K562 (cell line): ENCODE data around the gene ADCY9. TPM values are rescaled to one million over a fixed set of nuclear protein-coding genes. Genes with fewer than 3 reads are reported as not detected.

Experiments
- ATAC-seq: fragments of 200-7000 bp; cut with Tn5 transposase; 3 replicates; pipeline ENCODE4 v1.9.1; 2020; ENCODE audit warnings: moderate library complexity
- BruUV-seq: library from RNA; stranded (reverse); fragments of 400-500 nt; replicated peaks from 2 replicates; lab custom pipeline; 2021; lab: Mats Ljungman, UMichigan
- CTCF ChIA-PET: fragments of 300-600 bp; formaldehyde crosslinking; extraction: SDS; loops from one replicate; lab custom pipeline; 2021; ENCODE audit warnings: low intra/inter-chr PET ratio; lab: Yijun Ruan, JAX
- POLR2A ChIA-PET: fragments of 300-600, 350-650 bp; sonication (Branson Sonifier 250); formaldehyde crosslinking; extraction: SDS; loops from one replicate; lab custom pipeline; 2021; ENCODE audit warnings: antibody characterized with exemption, inconsistent platforms; lab: Yijun Ruan, JAX
- DNase-seq, 4 experiments: peaks; one replicate each; pipeline versions ENCODE4 v3.0.0 to v3.0.0-alpha.2; 2011 to 2018; ENCODE audit warnings: low spot score in 3 of 4, mixed read lengths in 3 of 4; ENCODE audit errors: extremely low read depth in 1 of 4
- FAIRE-seq: peaks from 2 replicates; lab custom pipeline; 2011; peaks lifted over from hg19 to GRCh38; lab: Jason Lieb, UNC
- H2AFZ ChIP-seq: 2 replicates; pipeline ENCODE4 v1.6.0; 2011; ENCODE audit warnings: low read depth, low read length, control low read depth, inconsistent platforms
- H3K27ac ChIP-seq: fragments of 200-600 bp; 3 replicates; pipeline ENCODE4 v1.8.0; 2011; ENCODE audit warnings: low read depth, mild to moderate bottlenecking, control low read depth, inconsistent platforms, low read length, moderate library complexity, mixed read lengths; ENCODE audit errors: extremely low read depth
- H3K27me3 ChIP-seq, 2 experiments: fragments of 300-600 bp in 1 of 2; 2 replicates in 1 of 2; 3 replicates in 1 of 2; pipeline versions ENCODE4 v1.6.0 to v1.8.0; 2011; ENCODE audit warnings: inconsistent platforms in 2 of 2, low read length in 2 of 2, mild to moderate bottlenecking in 1 of 2, mixed read lengths in 1 of 2, moderate library complexity in 1 of 2; ENCODE audit not compliant: control insufficient read depth in 2 of 2, insufficient read depth in 2 of 2
- H3K36me3 ChIP-seq: fragments of 300-600 bp; 3 replicates; pipeline ENCODE4 v1.8.0; 2011; ENCODE audit warnings: mild to moderate bottlenecking, low read length, inconsistent platforms; ENCODE audit not compliant: control insufficient read depth, insufficient read depth
- H3K4me1 ChIP-seq, 2 experiments: fragments of 200-600 bp in 1 of 2; replicated peaks in 1 of 2; 2 replicates in 1 of 2; 3 replicates in 1 of 2; pipeline versions ENCODE4 v1.5.1 to v1.8.0; 2011; ENCODE audit warnings: inconsistent platforms in 2 of 2, low read length in 2 of 2, mild to moderate bottlenecking in 1 of 2, mixed read lengths in 1 of 2, moderate library complexity in 1 of 2; ENCODE audit not compliant: control insufficient read depth in 2 of 2, insufficient read depth in 2 of 2
- H3K4me2 ChIP-seq: 2 replicates; pipeline ENCODE4 v1.6.1; 2011; ENCODE audit warnings: low read length, control low read depth, inconsistent platforms, mixed read lengths; ENCODE audit not compliant: insufficient read depth
- H3K4me3 ChIP-seq: fragments of 200-600 bp; sonication (generic), shearing (Covaris generic); 2 replicates; pipeline ENCODE4 v1.5.1; 2016; ENCODE audit warnings: control low read depth, inconsistent platforms
- H3K79me2 ChIP-seq: fragments of 200-600 bp; 3 replicates; pipeline ENCODE4 v1.8.0; 2011; ENCODE audit warnings: low read length, inconsistent platforms; ENCODE audit not compliant: control insufficient read depth, insufficient read depth
- H3K9ac ChIP-seq, 2 experiments: 2 replicates each; pipeline versions ENCODE4 v1.6.0 to v1.6.1; 2011; ENCODE audit warnings: low read depth in 2 of 2, low read length in 2 of 2, control low read depth in 1 of 2, inconsistent platforms in 1 of 2, mild to moderate bottlenecking in 1 of 2, mixed read lengths in 1 of 2; ENCODE audit not compliant: insufficient read depth in 1 of 2
- H3K9me1 ChIP-seq: one replicate; pipeline ENCODE4 v1.6.0; 2011; ENCODE audit warnings: inconsistent platforms, mild to moderate bottlenecking, low read length, moderate library complexity; ENCODE audit not compliant: control insufficient read depth, insufficient read depth
- H3K9me3 ChIP-seq: replicated peaks from 2 replicates; pipeline ENCODE4 v1.5.1; 2011; ENCODE audit warnings: low read depth, low read length, inconsistent platforms; ENCODE audit not compliant: control insufficient read depth, insufficient read depth
- H4K20me1 ChIP-seq: replicated peaks from 2 replicates; pipeline ENCODE4 v1.6.1; 2011; ENCODE audit warnings: low read length, inconsistent platforms, mixed read lengths; ENCODE audit not compliant: control insufficient read depth, insufficient read depth
- ESRRA ChIP-seq: fragments of 450-650 bp; IDR thresholded peaks from 2 replicates; pipeline ENCODE4 v1.6.1; 2014; ENCODE audit warnings: low read depth, mild to moderate bottlenecking, moderate library complexity, borderline replicate concordance
- PML ChIP-seq: IDR thresholded peaks from 2 replicates; pipeline ENCODE4 v1.6.1; 2012; ENCODE audit warnings: low read length, inconsistent platforms
- ZNF449 ChIP-seq: fragments of 250-450 bp; sonication (Bioruptor Pico); IDR thresholded peaks from 2 replicates; pipeline ENCODE4 v1.8.0; 2022; ENCODE audit warnings: moderate library complexity, mild to moderate bottlenecking, inconsistent platforms
- WGBS: fragments of 100-300 bp; shearing (Covaris generic); methylation state at CpG from one replicate; pipeline ENCODE4 v1.1.6; 2016; ENCODE audit warnings: low coverage, mixed read lengths; ENCODE audit not compliant: insufficient coverage; ENCODE audit errors: missing lambda C conversion rate; 5-methylcytosine and 5-hydroxymethylcytosine counted together
- in situ Hi-C: fragments of 300-500 bp; cut with MboI; formaldehyde crosslinking; loops from 4 replicates; pipeline ENCODE4 v1.15.0; 2018; ENCODE audit warnings: inconsistent platforms, mixed read lengths
- intact Hi-C: fragments of 100-400 bp; cut with micrococcal nuclease; formaldehyde crosslinking; loops from 2 replicates; pipeline ENCODE4 v1.14.2; 2022
- polyA plus RNA-seq, 8 experiments: library from polyadenylated mRNA; depleted of rRNA in 4 of 8; stranded (reverse) in 5 of 8; unstranded in 3 of 8; fragments of >200 nt; fragmentation: Nextera tagmentation in 2 of 8; fragmentation: Illumina TruSeq in 1 of 8; extraction: Ambion mirVana in 2 of 8; extraction: Trizol in 1 of 8; gene quantifications; 2 replicates each; pipeline versions ENCODE4 v1.2.1 to v1.2.3, GENCODE V29; 2011 to 2014; ENCODE audit warnings: inconsistent platforms in 1 of 8, missing spikeins in 1 of 8
- total RNA-seq, 7 experiments: library from RNA; depleted of rRNA in 6 of 7; stranded (reverse); fragments of >200 nt in 6 of 7; fragmentation: Illumina TruSeq in 2 of 7; extraction: Trizol in 2 of 7; gene quantifications; 2 replicates each; pipeline versions ENCODE4 v1.2.1 to v1.2.3, GENCODE V29; 2011 to 2021; ENCODE audit warnings: low replicate concordance in 1 of 7

Gene ADCY9
- total and polyA plus RNA-seq, 9 of the 15 experiments (the other 6 are each of a cell fraction or from before 2014, with no cell fraction given): 0.03 to 0.29 (median 0.17) TPM

GRCh38 chr16:4113358-4114256 lies 2.6 kb downstream of the ADCY9 start:
- in situ Hi-C loops: no loop called here
- no peak overlapping the region for H3K27ac ChIP-seq
- H2AFZ ChIP-seq: no peak overlapping the region
- H3K9me3 ChIP-seq: no peaks in the 10 kb centered on the region
- POLR2A ChIA-PET: interaction anchor here (0.5 to 0.7 kb wide), 3 partner anchors 27 to 419 kb away, joined by 3 to 4 read pairs (median 4); no protein-coding TSS in a partner anchor
- no peak for FAIRE-seq
- H3K36me3 ChIP-seq: no peaks in the 10 kb centered on the region
- peaks cover 0 to 23% of the 10 kb centered on the region in 2 experiments; a peak in 3 of 5 replicates for H3K4me1 ChIP-seq
- BruUV-seq: no TSS peak
- no peak for DNase-seq
- 29% methylated on average over 34 of the region's 34 CpGs for WGBS
- no peaks in the 10 kb centered on the region for H4K20me1 ChIP-seq
- ATAC-seq: no peak
- H3K9me1 ChIP-seq: no peaks in the 10 kb centered on the region
- intact Hi-C loops: no loop called here
- H3K4me2 ChIP-seq: no peak overlapping the region
- no peaks in the 10 kb centered on the region for H3K79me2 ChIP-seq
- TF ChIP-seq ZNF449 (CRISPR knock-in tag): no peak
- TF ChIP-seq ESRRA: no peak
- no peak for TF ChIP-seq PML
- TF ChIP-seq, all 486 proteins: peak for 0
- no peak overlapping the region for H3K4me3 ChIP-seq
- CTCF ChIA-PET: no interaction called here
- H3K27me3 ChIP-seq: peaks cover 40 to 59% of the 10 kb centered on the region in 2 experiments
- H3K9ac ChIP-seq: no peak overlapping the region
